Stomach (tissue), 9 donors: ENCODE measurements around the gene CDRT15. TPM values are rescaled to one million over a fixed set of nuclear protein-coding genes. Genes with fewer than 3 reads are reported as not detected.

Experiments
- DNase-seq, 2 donors: peaks; one replicate each; pipeline versions ENCODE4 v3.0.0 to v3.0.0-alpha.2; 2013 to 2019
- H3K27ac ChIP-seq, 5 donors: fragments of 200-600 bp in 4 of 5; sonication (generic) in 4 of 5; one replicate each; pipeline ENCODE4 v1.5.1; 2013 to 2019; ENCODE audit warnings: mild to moderate bottlenecking in 1 of 5, moderate library complexity in 1 of 5
- H3K27me3 ChIP-seq, 3 donors: fragments of 200-600 bp; sonication (generic); one replicate each; pipeline ENCODE4 v1.5.1; 2017 to 2019; ENCODE audit warnings: mixed run types in 1 of 3
- H3K36me3 ChIP-seq, 4 donors: fragments of 200-600 bp; sonication (generic); 1 replicate in 3 of 4; 2 replicates in 1 of 4; pipeline ENCODE4 v1.5.1; 2016 to 2019
- H3K4me1 ChIP-seq, 4 donors: fragments of 200-600 bp; sonication (generic); one replicate each; pipeline ENCODE4 v1.5.1; 2016 to 2019
- H3K4me3 ChIP-seq, 4 donors: fragments of 200-600 bp; sonication (generic) in 3 of 4; one replicate each; pipeline ENCODE4 v1.5.1; 2016 to 2019; ENCODE audit warnings: mild to moderate bottlenecking in 1 of 4
- H3K9me3 ChIP-seq, 4 donors: fragments of 200-600 bp; sonication (generic); one replicate each; pipeline ENCODE4 v1.5.1; 2016 to 2019
- EP300 ChIP-seq: sonication (generic); formaldehyde crosslinking; IDR thresholded peaks from one replicate; pipeline ENCODE4 v1.6.1; 2017; ENCODE audit warnings: antibody characterized with exemption
- POLR2A ChIP-seq, 4 donors: fragments of 450-650 bp; IDR thresholded peaks; one replicate each; pipeline ENCODE4 v1.6.1; 2016; ENCODE audit warnings: antibody characterized with exemption in 4 of 4, control low read depth in 2 of 4, mild to moderate bottlenecking in 1 of 4, moderate library complexity in 1 of 4
- POLR2AphosphoS5 ChIP-seq, 3 donors: sonication (generic); formaldehyde crosslinking; IDR thresholded peaks; one replicate each; pipeline ENCODE4 v1.6.1; 2016; ENCODE audit warnings: antibody characterized with exemption in 3 of 3
- WGBS, 5 donors: extraction: QIAGEN DNeasy Blood & Tissue Kit in 3 of 5; methylation state at CpG; one replicate each; pipeline versions ENCODE4 v1.1.5 to v1.1.7; 2013 to 2018; 5-methylcytosine and 5-hydroxymethylcytosine counted together
- intact Hi-C: fragments of 100-400 bp; cut with DNase I; formaldehyde crosslinking; loops from one replicate; pipeline ENCODE4 v1.15.1; 2023; ENCODE audit warnings: low total_unique reads
- polyA plus RNA-seq, 3 donors: library from polyadenylated mRNA; stranded (reverse); fragments of 200-250 nt; gene quantifications; one replicate each; pipeline ENCODE4 v1.2.3, GENCODE V29; 2013
- total RNA-seq, 5 donors: library from RNA; depleted of rRNA; stranded (reverse); fragments of >200 nt; gene quantifications; one replicate each; pipeline versions ENCODE4 v1.1.0 to v1.2.3, GENCODE V29; 2014 to 2016
- TF ChIP-seq, protein P1 (sequence below), 7 experiments: fragments of 450-650 bp in 4 of 7; fragments of 200-600 bp in 3 of 7; sonication (generic) in 3 of 7; IDR thresholded peaks; one replicate each; pipeline ENCODE4 v1.5.1; 2016 to 2019; ENCODE audit warnings: antibody characterized with exemption in 7 of 7, control low read depth in 2 of 7, mild to moderate bottlenecking in 1 of 7
- donor health status: healthy with polysubstance abuse.
- donor health status: Bipolar disorder and iron deficiency.
- donor health status: healthy.

CDRT15 gene
- total and polyA plus RNA-seq, 8 donors: not detected

GRCh38 chr17:14204084-14204483 lies 32.6 kb downstream of the CDRT15 start:
- Histone ChIP-seq H3K27me3 (no peaks in the 10 kb centered on the region), H3K4me3 (no peak overlapping the region), H3K9me3 (no peaks in the 10 kb centered on the region), H3K27ac (peak overlapping the region in 1 of 5 donors; percentile 58), H3K4me1 (peaks cover 23 to 61% (median 41%) of the 10 kb centered on the region in 4 donors), H3K36me3 (peaks cover 5 to 30% (median 23%) of the 10 kb centered on the region in 4 donors)
- no peak for TF ChIP-seq EP300
- intact Hi-C loops: no loop called here
- DNase-seq: no peak
- 64 to 76% (median 75%) methylated on average over 5 of the region's 5 CpGs for WGBS, 5 donors

GRCh38 chr17:14203388-14203787 lies 33.3 kb downstream of the CDRT15 start:
- intact Hi-C loops: no loop called here
- WGBS, 5 donors: 56 to 83% (median 75%) methylated on average over 3 of the region's 3 CpGs
- no peaks in the 10 kb centered on the region for H3K9me3 ChIP-seq
- H3K4me1 ChIP-seq: peaks cover 26 to 64% (median 47%) of the 10 kb centered on the region in 4 donors
- H3K27ac ChIP-seq: peak overlapping the region in 1 of 5 donors; percentile 58
- H3K27me3 ChIP-seq: no peaks in the 10 kb centered on the region
- H3K36me3 ChIP-seq: peaks cover 5 to 25% (median 19%) of the 10 kb centered on the region in 4 donors
- H3K4me3 ChIP-seq: no peak overlapping the region
- TF ChIP-seq EP300: no peak
- TF ChIP-seq, protein P1, sequence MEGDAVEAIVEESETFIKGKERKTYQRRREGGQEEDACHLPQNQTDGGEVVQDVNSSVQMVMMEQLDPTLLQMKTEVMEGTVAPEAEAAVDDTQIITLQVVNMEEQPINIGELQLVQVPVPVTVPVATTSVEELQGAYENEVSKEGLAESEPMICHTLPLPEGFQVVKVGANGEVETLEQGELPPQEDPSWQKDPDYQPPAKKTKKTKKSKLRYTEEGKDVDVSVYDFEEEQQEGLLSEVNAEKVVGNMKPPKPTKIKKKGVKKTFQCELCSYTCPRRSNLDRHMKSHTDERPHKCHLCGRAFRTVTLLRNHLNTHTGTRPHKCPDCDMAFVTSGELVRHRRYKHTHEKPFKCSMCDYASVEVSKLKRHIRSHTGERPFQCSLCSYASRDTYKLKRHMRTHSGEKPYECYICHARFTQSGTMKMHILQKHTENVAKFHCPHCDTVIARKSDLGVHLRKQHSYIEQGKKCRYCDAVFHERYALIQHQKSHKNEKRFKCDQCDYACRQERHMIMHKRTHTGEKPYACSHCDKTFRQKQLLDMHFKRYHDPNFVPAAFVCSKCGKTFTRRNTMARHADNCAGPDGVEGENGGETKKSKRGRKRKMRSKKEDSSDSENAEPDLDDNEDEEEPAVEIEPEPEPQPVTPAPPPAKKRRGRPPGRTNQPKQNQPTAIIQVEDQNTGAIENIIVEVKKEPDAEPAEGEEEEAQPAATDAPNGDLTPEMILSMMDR (IDR thresholded peaks at IDR 0.05): peak in 2 of 7 experiments; percentile 13 to 20
- peak in 1 of 2 donors; percentile 30 for DNase-seq

- Histone ChIP-seq H3K27ac (peak overlapping the region in 1 of 5 donors; percentile 65), H3K9me3 (no peaks in the 10 kb centered on the region), H3K27me3 (no peaks in the 10 kb centered on the region), H3K4me1 (peaks cover 32 to 72% (median 55%) of the 10 kb centered on the region in 4 donors), H3K36me3 (peaks cover 5 to 17% (median 11%) of the 10 kb centered on the region in 4 donors), H3K4me3 (no peak overlapping the region)
- no peak for DNase-seq
- intact Hi-C loops: no loop called here
- WGBS, 5 donors: 91 to 97% (median 93%) methylated on average over 10 of the region's 10 CpGs
- TF ChIP-seq POLR2AphosphoS5 (IDR thresholded peaks at IDR 0.05) (no peak), POLR2A (IDR thresholded peaks at IDR 0.05) (no peak), EP300 (no peak)
- TF ChIP-seq, protein P1 (IDR thresholded peaks at IDR 0.05): no peak
Measured at GRCh38 chr17:14202388-14203166, 34.1 kb downstream of the CDRT15 start.

- Histone ChIP-seq H3K4me1 (peaks cover 31 to 78% (median 56%) of the 10 kb centered on the region in 4 donors), H3K4me3 (no peak overlapping the region), H3K36me3 (peaks cover 4 to 11% (median 5%) of the 10 kb centered on the region in 4 donors), H3K27me3 (no peaks in the 10 kb centered on the region), H3K27ac (peak overlapping the region in 3 of 5 donors; percentile 52 to 70 (median 65)), H3K9me3 (no peaks in the 10 kb centered on the region)
- no peak for DNase-seq
- 94 to 98% (median 95%) methylated on average over 4 of the region's 4 CpGs for WGBS, 5 donors
- TF ChIP-seq POLR2AphosphoS5 (IDR thresholded peaks at IDR 0.05): no peak
- no peak for TF ChIP-seq EP300
- TF ChIP-seq, protein P1 (IDR thresholded peaks at IDR 0.05): no peak
- no peak for TF ChIP-seq POLR2A (IDR thresholded peaks at IDR 0.05)
- intact Hi-C loops: no loop called here
Measured at GRCh38 chr17:14201988-14202380, 34.7 kb downstream of the CDRT15 start.
